Mucosa of stomach (tissue), 1 donor: ENCODE measurements around the gene ITGB3.

Source experiments
- H3K27me3 ChIP-seq: one replicate; pipeline ENCODE4 v1.7.0; 2013; ENCODE audit warnings: mild to moderate bottlenecking, low read length; ENCODE audit not compliant: control insufficient read depth, insufficient read depth
- H3K36me3 ChIP-seq: one replicate; pipeline ENCODE4 v1.7.0; 2013; ENCODE audit warnings: low read length; ENCODE audit not compliant: control insufficient read depth, insufficient read depth
- H3K4me1 ChIP-seq: one replicate; pipeline ENCODE4 v1.7.0; 2013; ENCODE audit warnings: mild to moderate bottlenecking, low read length; ENCODE audit not compliant: control insufficient read depth, insufficient read depth
- H3K4me3 ChIP-seq: one replicate; pipeline ENCODE4 v1.7.0; 2013; ENCODE audit warnings: low read length
- H3K9ac ChIP-seq: one replicate; pipeline ENCODE4 v1.7.0; 2013; ENCODE audit warnings: mild to moderate bottlenecking, low read length, moderate library complexity
- H3K9me3 ChIP-seq: one replicate; pipeline ENCODE4 v1.7.0; 2013; ENCODE audit warnings: mild to moderate bottlenecking, low read length, moderate library complexity; ENCODE audit not compliant: control insufficient read depth
- donor health status: Pancreatic carcinoma.

The ITGB3 gene

GRCh38 chr17:47272491-47272890, 18.9 kb downstream of the ITGB3 start:
- Histone ChIP-seq H3K9me3 (no peaks in the 10 kb centered on the region), H3K9ac (no peak overlapping the region), H3K27me3 (no peaks in the 10 kb centered on the region), H3K4me3 (no peak overlapping the region), H3K4me1 (peaks cover 24% of the 10 kb centered on the region), H3K36me3 (no peaks in the 10 kb centered on the region)

- Histone ChIP-seq H3K9ac (no peak overlapping the region), H3K9me3 (no peaks in the 10 kb centered on the region), H3K27me3 (no peaks in the 10 kb centered on the region), H3K36me3 (no peaks in the 10 kb centered on the region), H3K4me1 (peaks cover 24% of the 10 kb centered on the region), H3K4me3 (no peak overlapping the region)
Measured at GRCh38 chr17:47273245-47273644, 19.6 kb downstream of the ITGB3 start.

- peaks cover 24% of the 10 kb centered on the region for H3K4me1 ChIP-seq
- no peaks in the 10 kb centered on the region for H3K36me3 ChIP-seq
- H3K9ac ChIP-seq: no peak overlapping the region
- no peaks in the 10 kb centered on the region for H3K27me3 ChIP-seq
- no peak overlapping the region for H3K4me3 ChIP-seq
- H3K9me3 ChIP-seq: no peaks in the 10 kb centered on the region
Measured at GRCh38 chr17:47274319-47275069, 20.9 kb downstream of the ITGB3 start.

- Histone ChIP-seq H3K4me3 (no peak overlapping the region), H3K9ac (peak overlapping the region; percentile 13), H3K36me3 (no peaks in the 10 kb centered on the region), H3K27me3 (no peaks in the 10 kb centered on the region), H3K9me3 (no peaks in the 10 kb centered on the region), H3K4me1 (peaks cover 31% of the 10 kb centered on the region)
Measured at GRCh38 chr17:47275245-47275984, 21.8 kb downstream of the ITGB3 start.

- H3K9me3 ChIP-seq: no peaks in the 10 kb centered on the region
- no peak overlapping the region for H3K9ac ChIP-seq
- no peaks in the 10 kb centered on the region for H3K27me3 ChIP-seq
- H3K4me3 ChIP-seq: no peak overlapping the region
- H3K36me3 ChIP-seq: no peaks in the 10 kb centered on the region
- peaks cover 31% of the 10 kb centered on the region for H3K4me1 ChIP-seq
Measured at GRCh38 chr17:47276444-47276843, 22.8 kb downstream of the ITGB3 start.

- Histone ChIP-seq H3K4me3 (no peak overlapping the region), H3K36me3 (no peaks in the 10 kb centered on the region), H3K4me1 (peaks cover 31% of the 10 kb centered on the region), H3K27me3 (no peaks in the 10 kb centered on the region), H3K9me3 (no peaks in the 10 kb centered on the region), H3K9ac (no peak overlapping the region)
Measured at GRCh38 chr17:47276868-47277267, 23.2 kb downstream of the ITGB3 start.

- H3K4me1 ChIP-seq: peaks cover 31% of the 10 kb centered on the region
- H3K36me3 ChIP-seq: no peaks in the 10 kb centered on the region
- H3K9ac ChIP-seq: no peak overlapping the region
- no peak overlapping the region for H3K4me3 ChIP-seq
- no peaks in the 10 kb centered on the region for H3K27me3 ChIP-seq
- H3K9me3 ChIP-seq: no peaks in the 10 kb centered on the region
Measured at GRCh38 chr17:47277921-47278320, 24.3 kb downstream of the ITGB3 start.

- peaks cover 31% of the 10 kb centered on the region for H3K4me1 ChIP-seq
- H3K9me3 ChIP-seq: no peaks in the 10 kb centered on the region
- H3K9ac ChIP-seq: no peak overlapping the region
- H3K4me3 ChIP-seq: no peak overlapping the region
- no peaks in the 10 kb centered on the region for H3K36me3 ChIP-seq
- H3K27me3 ChIP-seq: no peaks in the 10 kb centered on the region
Measured at GRCh38 chr17:47278561-47278960, 24.9 kb downstream of the ITGB3 start.

- H3K4me1 ChIP-seq: peaks cover 31% of the 10 kb centered on the region
- H3K27me3 ChIP-seq: no peaks in the 10 kb centered on the region
- no peaks in the 10 kb centered on the region for H3K9me3 ChIP-seq
- H3K36me3 ChIP-seq: no peaks in the 10 kb centered on the region
- H3K4me3 ChIP-seq: no peak overlapping the region
- no peak overlapping the region for H3K9ac ChIP-seq
Measured at GRCh38 chr17:47279062-47279801, 25.6 kb downstream of the ITGB3 start.

GRCh38 chr17:47280072-47280811, 26.6 kb downstream of the ITGB3 start:
- no peaks in the 10 kb centered on the region for H3K27me3 ChIP-seq
- H3K4me3 ChIP-seq: no peak overlapping the region
- no peaks in the 10 kb centered on the region for H3K36me3 ChIP-seq
- H3K4me1 ChIP-seq: peaks cover 28% of the 10 kb centered on the region
- no peaks in the 10 kb centered on the region for H3K9me3 ChIP-seq
- H3K9ac ChIP-seq: no peak overlapping the region

- H3K9me3 ChIP-seq: no peaks in the 10 kb centered on the region
- H3K9ac ChIP-seq: no peak overlapping the region
- H3K4me3 ChIP-seq: no peak overlapping the region
- H3K27me3 ChIP-seq: no peaks in the 10 kb centered on the region
- peaks cover 19% of the 10 kb centered on the region for H3K4me1 ChIP-seq
- no peaks in the 10 kb centered on the region for H3K36me3 ChIP-seq
Measured at GRCh38 chr17:47281216-47281615, 27.6 kb downstream of the ITGB3 start.
